ENCODE results near the gene SELENOT. TPM values are rescaled to one million over a fixed set of nuclear protein-coding genes. Genes with fewer than 3 reads are reported as not detected.
A peak's percentile ranks its signal among the peaks of the same experiment; 100 is the strongest.

Gene SELENOT
- total RNA-seq, 1 donor from 2014 or later, result 135 TPM

DNA sequence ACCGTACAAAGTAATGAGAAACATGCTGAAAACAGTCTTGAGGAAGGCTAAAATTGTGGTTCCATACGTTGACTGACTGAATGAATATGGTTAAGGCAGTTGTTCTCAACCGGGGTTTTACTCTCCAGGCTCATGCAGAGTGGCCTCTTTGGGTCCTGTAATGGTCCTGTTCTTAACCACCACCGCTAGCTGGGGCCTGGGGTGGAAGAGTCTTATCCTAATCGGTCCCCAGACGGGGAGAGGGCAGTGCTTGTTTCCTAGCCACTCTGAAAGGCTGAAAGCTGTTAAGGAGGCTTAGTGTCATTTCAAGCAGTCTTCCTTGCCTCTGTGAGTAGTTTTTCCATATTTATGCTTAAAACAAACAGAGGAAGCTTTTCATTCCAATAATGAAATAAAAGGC, 32.0 kb downstream of the SELENOT start:
- Histone ChIP-seq H3K27me3 (ENCODE audit: control insufficient read depth, insufficient read depth, low read length) (no peaks in the 10 kb centered on the region), H3K4me3 (ENCODE audit: low read depth, low read length) (no peak overlapping the region), H3K36me3 (ENCODE audit: control insufficient read depth, insufficient read depth, low read length) (no peaks in the 10 kb centered on the region)
- TF ChIP-seq, protein P1, sequence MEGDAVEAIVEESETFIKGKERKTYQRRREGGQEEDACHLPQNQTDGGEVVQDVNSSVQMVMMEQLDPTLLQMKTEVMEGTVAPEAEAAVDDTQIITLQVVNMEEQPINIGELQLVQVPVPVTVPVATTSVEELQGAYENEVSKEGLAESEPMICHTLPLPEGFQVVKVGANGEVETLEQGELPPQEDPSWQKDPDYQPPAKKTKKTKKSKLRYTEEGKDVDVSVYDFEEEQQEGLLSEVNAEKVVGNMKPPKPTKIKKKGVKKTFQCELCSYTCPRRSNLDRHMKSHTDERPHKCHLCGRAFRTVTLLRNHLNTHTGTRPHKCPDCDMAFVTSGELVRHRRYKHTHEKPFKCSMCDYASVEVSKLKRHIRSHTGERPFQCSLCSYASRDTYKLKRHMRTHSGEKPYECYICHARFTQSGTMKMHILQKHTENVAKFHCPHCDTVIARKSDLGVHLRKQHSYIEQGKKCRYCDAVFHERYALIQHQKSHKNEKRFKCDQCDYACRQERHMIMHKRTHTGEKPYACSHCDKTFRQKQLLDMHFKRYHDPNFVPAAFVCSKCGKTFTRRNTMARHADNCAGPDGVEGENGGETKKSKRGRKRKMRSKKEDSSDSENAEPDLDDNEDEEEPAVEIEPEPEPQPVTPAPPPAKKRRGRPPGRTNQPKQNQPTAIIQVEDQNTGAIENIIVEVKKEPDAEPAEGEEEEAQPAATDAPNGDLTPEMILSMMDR (IDR thresholded peaks at IDR 0.05; ENCODE audit: insufficient read depth, low read length, poor library complexity, severe bottlenecking), result no peak
- no peak for DNase-seq (ENCODE audit: low read depth)

DNA sequence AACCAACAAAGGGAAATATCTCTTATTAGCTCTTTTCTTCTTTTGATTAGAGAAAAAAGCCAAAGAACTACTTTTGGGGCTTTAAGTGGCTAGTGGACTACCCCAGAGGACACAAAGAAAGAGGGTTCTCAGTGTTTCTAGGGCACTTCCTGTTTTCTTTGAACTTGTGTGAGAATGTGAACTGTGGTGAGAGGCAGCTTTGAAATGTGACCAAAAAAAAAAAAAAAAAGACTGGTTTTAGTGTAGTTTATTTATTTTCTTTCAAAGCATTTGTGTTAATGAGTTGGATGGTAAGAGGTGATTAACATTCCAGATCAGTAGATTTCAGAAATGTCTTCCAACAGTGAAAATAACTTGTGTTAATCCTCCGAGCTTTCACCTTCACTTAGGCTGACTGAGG, 32.4 kb downstream of the SELENOT start:
- TF ChIP-seq, protein P1 (IDR thresholded peaks at IDR 0.05; ENCODE audit: insufficient read depth, low read length, poor library complexity, severe bottlenecking), result no peak
- Histone ChIP-seq H3K4me3 (ENCODE audit: low read depth, low read length) (no peak overlapping the region), H3K27me3 (ENCODE audit: control insufficient read depth, insufficient read depth, low read length) (no peaks in the 10 kb centered on the region), H3K36me3 (ENCODE audit: control insufficient read depth, insufficient read depth, low read length) (no peaks in the 10 kb centered on the region)
- no peak for DNase-seq (ENCODE audit: low read depth)

DNA sequence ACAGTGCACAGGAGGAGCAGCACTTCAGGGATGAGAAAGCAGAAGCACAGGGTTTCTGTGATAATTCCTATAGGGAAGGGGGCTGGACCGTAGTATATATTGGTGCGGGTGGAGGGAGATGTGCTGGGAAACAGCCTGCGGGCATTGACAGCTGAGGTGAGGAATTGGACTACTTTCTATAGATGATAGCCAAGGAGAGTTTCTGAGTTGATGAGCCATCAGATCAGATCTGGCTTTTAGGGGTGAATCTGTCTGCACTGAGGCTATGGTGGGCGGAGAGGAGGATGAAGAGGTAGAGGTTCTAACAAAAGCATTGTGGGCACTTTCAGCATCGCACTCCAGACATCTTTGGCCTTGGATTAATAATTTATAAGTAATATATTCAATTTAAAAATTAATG, 33.1 kb downstream of the SELENOT start:
- Histone ChIP-seq H3K27me3 (ENCODE audit: control insufficient read depth, insufficient read depth, low read length) (no peaks in the 10 kb centered on the region), H3K4me3 (ENCODE audit: low read depth, low read length) (no peak overlapping the region), H3K36me3 (ENCODE audit: control insufficient read depth, insufficient read depth, low read length) (no peaks in the 10 kb centered on the region)
- DNase-seq (ENCODE audit: low read depth), result no peak
- TF ChIP-seq, protein P1 (IDR thresholded peaks at IDR 0.05; ENCODE audit: insufficient read depth, low read length, poor library complexity, severe bottlenecking), result no peak

DNA sequence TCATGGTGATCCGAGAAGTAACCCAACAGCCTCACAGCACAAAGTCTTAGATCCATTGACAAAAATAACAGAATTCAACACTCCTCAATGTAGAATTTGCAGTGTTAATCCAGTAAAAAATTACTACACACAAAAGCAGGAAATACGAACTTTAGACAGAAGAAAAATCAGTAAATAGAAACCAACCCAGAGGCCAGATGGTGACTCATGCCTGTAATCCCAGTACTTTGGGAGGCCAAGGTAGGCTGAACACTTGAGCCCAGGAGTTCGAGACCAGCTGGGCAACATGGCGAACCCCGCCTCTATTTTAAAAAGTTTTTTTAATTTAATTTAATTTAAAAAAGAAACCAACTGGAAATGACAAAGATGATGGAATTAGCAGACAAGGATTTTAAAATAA, 36.1 kb downstream of the SELENOT start:
- TF ChIP-seq, protein P1 (IDR thresholded peaks at IDR 0.05; ENCODE audit: insufficient read depth, low read length, poor library complexity, severe bottlenecking), result no peak
- Histone ChIP-seq H3K36me3 (ENCODE audit: control insufficient read depth, insufficient read depth, low read length) (no peaks in the 10 kb centered on the region), H3K4me3 (ENCODE audit: low read depth, low read length) (no peak overlapping the region), H3K27me3 (ENCODE audit: control insufficient read depth, insufficient read depth, low read length) (no peaks in the 10 kb centered on the region)
- no peak for DNase-seq (ENCODE audit: low read depth)

DNA sequence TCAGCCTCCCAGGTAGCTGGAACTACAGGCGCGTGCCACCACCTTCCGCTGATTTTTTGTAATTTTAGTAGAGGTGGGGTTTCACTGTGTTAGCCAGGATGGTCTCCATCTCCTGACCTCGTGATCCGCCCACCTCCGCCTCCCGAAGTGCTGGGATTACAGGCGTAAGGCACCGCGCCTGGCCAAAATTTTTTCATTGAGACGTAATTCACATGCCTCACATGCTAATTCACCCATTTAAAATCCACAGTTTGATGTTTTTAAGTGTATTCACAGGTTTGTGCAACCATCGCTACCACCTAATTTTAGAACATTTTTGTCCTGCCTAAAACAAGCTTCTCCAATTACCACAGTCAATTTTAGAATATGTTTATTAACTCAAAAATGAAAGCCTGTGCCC, 37.1 kb downstream of the SELENOT start:
- Histone ChIP-seq H3K4me3 (ENCODE audit: low read depth, low read length) (no peak overlapping the region), H3K36me3 (ENCODE audit: control insufficient read depth, insufficient read depth, low read length) (no peaks in the 10 kb centered on the region), H3K27me3 (ENCODE audit: control insufficient read depth, insufficient read depth, low read length) (no peaks in the 10 kb centered on the region)
- TF ChIP-seq, protein P1 (IDR thresholded peaks at IDR 0.05; ENCODE audit: insufficient read depth, low read length, poor library complexity, severe bottlenecking), result no peak
- DNase-seq (ENCODE audit: low read depth), result no peak

DNA sequence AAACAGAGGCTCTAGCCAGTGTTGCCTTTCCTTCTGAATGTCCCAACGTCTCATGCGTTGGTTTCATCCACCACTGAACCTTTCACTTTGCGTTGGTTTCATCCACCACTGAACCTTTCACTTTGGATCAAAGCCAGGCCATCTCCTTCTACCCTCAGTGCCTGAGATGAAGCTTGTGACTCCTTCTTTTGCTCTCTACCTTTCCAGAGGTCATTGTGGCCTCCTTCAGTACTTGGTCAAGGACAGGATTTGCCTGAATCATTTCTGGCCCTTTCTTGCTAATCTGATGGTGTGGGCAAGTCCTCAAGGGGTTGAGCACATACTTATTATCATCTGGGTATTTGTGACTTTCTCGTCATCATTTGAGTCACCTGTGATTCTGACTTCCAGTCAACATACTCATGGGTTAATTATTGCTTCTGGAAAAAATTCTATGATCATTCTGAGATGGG, 50.0 kb downstream of the SELENOT start:
- H3K27me3 ChIP-seq (ENCODE audit: control insufficient read depth, insufficient read depth, low read length), result no peaks in the 10 kb centered on the region
- H3K36me3 ChIP-seq (ENCODE audit: control insufficient read depth, insufficient read depth, low read length), result no peaks in the 10 kb centered on the region
- DNase-seq (ENCODE audit: low read depth), result peak; percentile 5
- H3K4me3 ChIP-seq (ENCODE audit: low read depth, low read length), result no peak overlapping the region
- TF ChIP-seq, protein P1 (IDR thresholded peaks at IDR 0.05; ENCODE audit: insufficient read depth, low read length, poor library complexity, severe bottlenecking), result no peak
